ENCODE measurements around the gene MAPK7.
A peak's percentile ranks its signal among the peaks of the same experiment; 100 is the strongest.

MAPK7 gene

GRCh38 chr17:19335951-19336631, 42.2 kb upstream of the MAPK7 start:
- no peak overlapping the region for H3K4me3 ChIP-seq (ENCODE audit: low read depth, low read length)

GRCh38 chr17:19336938-19337711, 41.2 kb upstream of the MAPK7 start:
- DNase-seq (ENCODE audit: low read depth), result no peak
- H3K4me3 ChIP-seq (ENCODE audit: low read depth, low read length), result no peak overlapping the region
- no peak for TF ChIP-seq MYC (IDR thresholded peaks at IDR 0.05; ENCODE audit: low read depth, low read length)
- no peak for TF ChIP-seq POLR2A (IDR thresholded peaks at IDR 0.05; ENCODE audit: extremely low read depth, insufficient read length)

More at GRCh38 chr17:19335951-19336631, 42.2 kb upstream of the MAPK7 start:
- no peak for TF ChIP-seq CTCF (IDR thresholded peaks at IDR 0.05; ENCODE audit: low read depth, low read length)
- no peak for TF ChIP-seq MYC (IDR thresholded peaks at IDR 0.05; ENCODE audit: low read depth, low read length)
- no peak for TF ChIP-seq POLR2A (IDR thresholded peaks at IDR 0.05; ENCODE audit: extremely low read depth, insufficient read length)
- no peak for TF ChIP-seq MAX (IDR thresholded peaks at IDR 0.05; ENCODE audit: low read depth, low read length)
- no peak for DNase-seq (ENCODE audit: low read depth)

- H3K4me3 ChIP-seq (ENCODE audit: low read depth, low read length), result no peak overlapping the region
- DNase-seq (ENCODE audit: low read depth), result no peak
- TF ChIP-seq CTCF (IDR thresholded peaks at IDR 0.05; ENCODE audit: low read depth, low read length) (no peak), POLR2A (IDR thresholded peaks at IDR 0.05; ENCODE audit: extremely low read depth, insufficient read length) (no peak), MAX (IDR thresholded peaks at IDR 0.05; ENCODE audit: low read depth, low read length) (no peak), MYC (IDR thresholded peaks at IDR 0.05; ENCODE audit: low read depth, low read length) (no peak)
These were observed 40.6 kb upstream of the MAPK7 start for GRCh38 chr17:19337712-19338023.

GRCh38 chr17:19338031-19338990, 40.0 kb upstream of the MAPK7 start:
- DNase-seq (ENCODE audit: low read depth), result peak; percentile 62
- no peak for TF ChIP-seq POLR2A (IDR thresholded peaks at IDR 0.05; ENCODE audit: extremely low read depth, insufficient read length)
- peak; percentile 57 for TF ChIP-seq CTCF (IDR thresholded peaks at IDR 0.05; ENCODE audit: low read depth, low read length)
- no peak overlapping the region for H3K4me3 ChIP-seq (ENCODE audit: low read depth, low read length)

- no peak overlapping the region for H3K4me3 ChIP-seq (ENCODE audit: low read depth, low read length)
- TF ChIP-seq MYC (IDR thresholded peaks at IDR 0.05; ENCODE audit: low read depth, low read length) (no peak), CTCF (IDR thresholded peaks at IDR 0.05; ENCODE audit: low read depth, low read length) (no peak), MAX (IDR thresholded peaks at IDR 0.05; ENCODE audit: low read depth, low read length) (no peak), POLR2A (IDR thresholded peaks at IDR 0.05; ENCODE audit: extremely low read depth, insufficient read length) (no peak)
- DNase-seq (ENCODE audit: low read depth), result no peak
These were observed 38.9 kb upstream of the MAPK7 start for GRCh38 chr17:19339341-19339815.

- TF ChIP-seq MAX (IDR thresholded peaks at IDR 0.05; ENCODE audit: low read depth, low read length), result no peak
- TF ChIP-seq POLR2A (IDR thresholded peaks at IDR 0.05; ENCODE audit: extremely low read depth, insufficient read length), result no peak
- no peak for TF ChIP-seq MYC (IDR thresholded peaks at IDR 0.05; ENCODE audit: low read depth, low read length)
- no peak for TF ChIP-seq CTCF (IDR thresholded peaks at IDR 0.05; ENCODE audit: low read depth, low read length)
- no peak overlapping the region for H3K4me3 ChIP-seq (ENCODE audit: low read depth, low read length)
- DNase-seq (ENCODE audit: low read depth), result no peak
These were observed 37.1 kb upstream of the MAPK7 start for GRCh38 chr17:19341211-19341631.

Data from NB4 (cell line).